CD4-positive, alpha-beta memory T cell (primary cell): ENCODE measurements around the gene SLC6A18. TPM values are rescaled to one million over a fixed set of nuclear protein-coding genes. Genes with fewer than 3 reads are reported as not detected.
"Not testable (repeated sequence)": the region's sequence is repeated elsewhere in the genome, so short reads cannot be mapped to it uniquely, and the experiment has no call there.

Experiments used
- CTCF ChIA-PET: fragments of 350-600 bp; sonication (Branson Sonifier 250); formaldehyde crosslinking; loops from one replicate; lab custom pipeline; 2021; ENCODE audit warnings: inconsistent platforms; ENCODE audit not compliant: partially characterized antibody; lab: Charles Lee
- POLR2A ChIA-PET: fragments of 350-600 bp; sonication (Branson Sonifier 250); formaldehyde crosslinking; loops from one replicate; lab custom pipeline; 2021; ENCODE audit not compliant: partially characterized antibody; lab: Charles Lee
- DNase-seq, 5 donors: peaks; one replicate each; pipeline versions ENCODE4 v3.0.0 to v3.0.0-alpha.2; 2020 to 2022; ENCODE audit warnings: mixed read lengths in 1 of 5
- H3K27ac ChIP-seq: one replicate; pipeline ENCODE4 v1.7.0; 2013; ENCODE audit warnings: low read depth, low read length
- H3K27me3 ChIP-seq: 2 replicates; pipeline ENCODE4 v1.7.0; 2013; ENCODE audit warnings: mild to moderate bottlenecking, low read length, moderate library complexity; ENCODE audit not compliant: insufficient read depth
- H3K36me3 ChIP-seq: 2 replicates; pipeline ENCODE4 v1.7.0; 2013; ENCODE audit warnings: mild to moderate bottlenecking, low read length, moderate library complexity; ENCODE audit not compliant: insufficient read depth
- H3K4me1 ChIP-seq: 2 replicates; pipeline ENCODE4 v1.7.0; 2013; ENCODE audit warnings: mild to moderate bottlenecking, low read length, moderate library complexity; ENCODE audit not compliant: insufficient read depth
- H3K4me3 ChIP-seq, 2 donors: one replicate each; pipeline ENCODE4 v1.7.0; 2013; ENCODE audit warnings: low read length in 2 of 2, mild to moderate bottlenecking in 1 of 2
- H3K9me3 ChIP-seq, 2 donors: one replicate each; pipeline ENCODE4 v1.7.0; 2013; ENCODE audit warnings: low read length in 2 of 2, control low read depth in 1 of 2; ENCODE audit not compliant: control insufficient read depth in 1 of 2
- H3K27ac Mint-ChIP-seq, 7 donors: one replicate each; pipeline ENCODE4 v1.8.0; 2020 to 2021; ENCODE audit warnings: mixed read lengths in 7 of 7, mild to moderate bottlenecking in 6 of 7, inconsistent platforms in 3 of 7, moderate library complexity in 3 of 7
- H3K27me3 Mint-ChIP-seq, 2 donors: one replicate each; pipeline ENCODE4 v1.8.0; 2020 to 2021; ENCODE audit warnings: mixed read lengths in 2 of 2
- H3K36me3 Mint-ChIP-seq, 2 donors: one replicate each; pipeline ENCODE4 v1.8.0; 2020 to 2021; ENCODE audit warnings: mixed read lengths in 2 of 2, inconsistent platforms in 1 of 2, mild to moderate bottlenecking in 1 of 2
- H3K4me1 Mint-ChIP-seq, 4 donors: one replicate each; pipeline ENCODE4 v1.8.0; 2020 to 2021; ENCODE audit warnings: mixed read lengths in 4 of 4, mild to moderate bottlenecking in 1 of 4
- H3K4me3 Mint-ChIP-seq, 8 donors: one replicate each; pipeline ENCODE4 v1.8.0; 2020 to 2021; ENCODE audit warnings: mixed read lengths in 8 of 8, mild to moderate bottlenecking in 7 of 8, moderate library complexity in 6 of 8, inconsistent platforms in 3 of 8
- H3K9me3 Mint-ChIP-seq, 8 donors: one replicate each; pipeline ENCODE4 v1.8.0; 2020 to 2021; ENCODE audit warnings: mixed read lengths in 8 of 8, mild to moderate bottlenecking in 5 of 8, inconsistent platforms in 3 of 8, moderate library complexity in 1 of 8
- intact Hi-C: fragments of 100-400 bp; cut with micrococcal nuclease; formaldehyde crosslinking; loops from one replicate; pipeline ENCODE4 v1.15.1; 2023
- polyA plus RNA-seq, 2 donors: library from polyadenylated mRNA; unstranded; fragments of 300-500 nt; fragmentation: Illumina TruSeq; gene quantifications; one replicate each; pipeline ENCODE4 v1.2.3, GENCODE V29; 2021
- total RNA-seq, 2 experiments: library from RNA; stranded (reverse); gene quantifications; one replicate each; pipeline ENCODE4 v1.2.3, GENCODE V29; 2021

Gene SLC6A18
- total and polyA plus RNA-seq, 4 experiments from 2014 or later = not detected

GRCh38 chr5:1261643-1262042 is 36.5 kb downstream of the SLC6A18 start:
- intact Hi-C loops = no loop called here
- H3K36me3 Mint-ChIP-seq = no peaks in the 10 kb centered on the region
- H3K4me1 Mint-ChIP-seq = peaks cover 0 to 4% (median under 1%) of the 10 kb centered on the region in 4 donors

DNA sequence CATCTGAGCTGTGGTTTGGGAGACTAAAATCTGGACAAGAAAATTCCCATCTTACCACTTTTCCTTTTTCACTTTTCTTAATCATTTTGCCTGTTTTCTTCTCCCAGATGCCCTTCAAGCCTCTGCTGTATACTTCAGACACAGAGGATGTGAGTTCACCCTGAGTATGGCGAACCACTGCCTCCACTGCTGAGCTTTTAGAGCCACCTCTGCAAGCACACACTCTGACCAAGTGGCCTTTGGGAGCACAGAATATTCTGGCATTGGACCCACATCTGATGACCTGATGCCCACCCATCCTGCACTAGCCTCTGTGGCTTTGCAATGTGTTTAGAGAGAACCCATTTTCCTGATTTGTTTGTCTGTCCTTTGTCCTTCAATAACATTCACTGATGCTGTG is 37.2 kb downstream of the SLC6A18 start:
- Histone ChIP-seq H3K27me3 (no peaks in the 10 kb centered on the region), H3K27ac (no peak overlapping the region), H3K36me3 (no peaks in the 10 kb centered on the region), H3K4me3 (no peak overlapping the region), H3K4me1 (no peaks in the 10 kb centered on the region), H3K9me3 (no peaks in the 10 kb centered on the region)
- Mint-ChIP-seq H3K9me3 (peaks cover 0 to 2% (median 0%) of the 10 kb centered on the region in 8 donors), H3K36me3 (no peaks in the 10 kb centered on the region), H3K27ac (no peak overlapping the region), H3K4me3 (no peak overlapping the region), H3K27me3 (no peaks in the 10 kb centered on the region), H3K4me1 (peaks cover 0 to 4% (median under 1%) of the 10 kb centered on the region in 4 donors)
- ChIA-PET CTCF (no interaction called here), POLR2A (no interaction called here)
- DNase-seq = no peak
- intact Hi-C loops = no loop called here

More at GRCh38 chr5:1261643-1262042, 36.5 kb downstream of the SLC6A18 start:
- DNase-seq = no peak
- POLR2A ChIA-PET = no interaction called here
- no peak overlapping the region for H3K27ac Mint-ChIP-seq
- H3K4me3 ChIP-seq = no peak overlapping the region
- H3K9me3 Mint-ChIP-seq = peaks cover 0 to 2% (median 0%) of the 10 kb centered on the region in 8 donors
- H3K4me1 ChIP-seq = no peaks in the 10 kb centered on the region
- no peaks in the 10 kb centered on the region for H3K27me3 ChIP-seq
- H3K4me3 Mint-ChIP-seq = no peak overlapping the region
- CTCF ChIA-PET = no interaction called here
- no peaks in the 10 kb centered on the region for H3K36me3 ChIP-seq
- no peaks in the 10 kb centered on the region for H3K27me3 Mint-ChIP-seq
- H3K9me3 ChIP-seq = no peaks in the 10 kb centered on the region
- H3K27ac ChIP-seq = no peak overlapping the region

GRCh38 chr5:1264211-1264610 is 39.0 kb downstream of the SLC6A18 start:
- Histone ChIP-seq H3K4me3 (no peak overlapping the region), H3K4me1 (peaks cover 12% of the 10 kb centered on the region), H3K27ac (no peak overlapping the region), H3K27me3 (no peaks in the 10 kb centered on the region), H3K9me3 (no peaks in the 10 kb centered on the region), H3K36me3 (no peaks in the 10 kb centered on the region)
- POLR2A ChIA-PET = no interaction called here
- no peaks in the 10 kb centered on the region for H3K27me3 Mint-ChIP-seq
- H3K36me3 Mint-ChIP-seq = no peaks in the 10 kb centered on the region
- peaks cover 9 to 17% (median 10%) of the 10 kb centered on the region in 4 donors for H3K4me1 Mint-ChIP-seq
- intact Hi-C loops = no loop called here
- H3K27ac Mint-ChIP-seq = no peak overlapping the region
- H3K9me3 Mint-ChIP-seq = peaks cover 0 to 2% (median 0%) of the 10 kb centered on the region in 8 donors
- CTCF ChIA-PET = no interaction called here
- H3K4me3 Mint-ChIP-seq = no peak overlapping the region
- DNase-seq = no peak

- intact Hi-C loops = no loop called here
- H3K36me3 Mint-ChIP-seq = no peaks in the 10 kb centered on the region
- H3K9me3 Mint-ChIP-seq = peaks cover 0 to 2% (median 0%) of the 10 kb centered on the region in 8 donors
- no peaks in the 10 kb centered on the region for H3K27me3 ChIP-seq
- no peak overlapping the region for H3K27ac Mint-ChIP-seq
- no peaks in the 10 kb centered on the region for H3K9me3 ChIP-seq
- ChIA-PET POLR2A (no interaction called here), CTCF (no interaction called here)
- no peaks in the 10 kb centered on the region for H3K36me3 ChIP-seq
- peaks cover 9 to 23% (median 10%) of the 10 kb centered on the region in 4 donors for H3K4me1 Mint-ChIP-seq
- no peak for DNase-seq
- H3K27ac ChIP-seq = no peak overlapping the region
- H3K4me1 ChIP-seq = peaks cover 12% of the 10 kb centered on the region
- no peak overlapping the region for H3K4me3 ChIP-seq
- H3K4me3 Mint-ChIP-seq = no peak overlapping the region
- no peaks in the 10 kb centered on the region for H3K27me3 Mint-ChIP-seq
Observed at GRCh38 chr5:1265026-1265425, 39.8 kb downstream of the SLC6A18 start.

GRCh38 chr5:1265461-1266455 is 40.6 kb downstream of the SLC6A18 start:
- Mint-ChIP-seq H3K36me3 (no peaks in the 10 kb centered on the region), H3K4me1 (peaks cover 9 to 23% (median 10%) of the 10 kb centered on the region in 4 donors), H3K9me3 (peaks cover 0 to 2% (median 0%) of the 10 kb centered on the region in 8 donors), H3K27ac (no peak overlapping the region), H3K4me3 (no peak overlapping the region), H3K27me3 (no peaks in the 10 kb centered on the region)
- H3K27me3 ChIP-seq = no peaks in the 10 kb centered on the region
- peaks cover 12% of the 10 kb centered on the region for H3K4me1 ChIP-seq
- CTCF ChIA-PET = no interaction called here
- no peaks in the 10 kb centered on the region for H3K36me3 ChIP-seq
- H3K4me3 ChIP-seq = no peak overlapping the region
- no peak for DNase-seq
- POLR2A ChIA-PET = no interaction called here
- no peak overlapping the region for H3K27ac ChIP-seq
- H3K9me3 ChIP-seq = no peaks in the 10 kb centered on the region
- intact Hi-C loops = no loop called here

DNA sequence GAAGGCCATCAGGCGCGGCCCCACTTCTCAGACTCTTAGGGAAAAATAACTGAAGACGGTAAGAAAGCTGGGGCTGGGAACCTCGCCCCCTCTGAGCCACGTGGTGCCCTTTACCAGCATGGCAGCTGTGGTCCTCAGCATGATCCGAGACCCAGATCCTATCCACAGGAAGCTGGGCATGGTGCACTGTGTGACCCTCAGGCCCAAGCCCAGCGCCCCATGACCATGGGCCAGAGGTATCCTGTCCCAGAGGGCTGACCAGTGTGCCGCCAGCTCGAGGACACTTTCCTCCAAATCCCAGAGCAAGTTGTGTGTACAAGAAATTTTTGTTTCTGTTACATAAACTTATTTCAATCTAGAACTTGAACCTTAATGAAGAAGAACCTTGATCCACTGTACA is 41.6 kb downstream of the SLC6A18 start:
- H3K27me3 ChIP-seq = no peaks in the 10 kb centered on the region
- H3K4me1 ChIP-seq = peaks cover 12% of the 10 kb centered on the region
- H3K36me3 ChIP-seq = no peaks in the 10 kb centered on the region
- POLR2A ChIA-PET = no interaction called here
- intact Hi-C loops = no loop called here
- Mint-ChIP-seq H3K27ac (no peak overlapping the region), H3K27me3 (no peaks in the 10 kb centered on the region), H3K9me3 (peaks cover 0 to 2% (median 0%) of the 10 kb centered on the region in 8 donors), H3K36me3 (no peaks in the 10 kb centered on the region), H3K4me3 (no peak overlapping the region), H3K4me1 (peaks cover 9 to 23% (median 10%) of the 10 kb centered on the region in 4 donors)
- no peak for DNase-seq
- no peak overlapping the region for H3K4me3 ChIP-seq
- CTCF ChIA-PET = interaction anchor here (0.6 to 0.9 kb wide), 2 partner anchors 44 to 119 kb away, joined by 3 read pairs; no protein-coding TSS in a partner anchor
- no peak overlapping the region for H3K27ac ChIP-seq
- H3K9me3 ChIP-seq = no peaks in the 10 kb centered on the region

DNA sequence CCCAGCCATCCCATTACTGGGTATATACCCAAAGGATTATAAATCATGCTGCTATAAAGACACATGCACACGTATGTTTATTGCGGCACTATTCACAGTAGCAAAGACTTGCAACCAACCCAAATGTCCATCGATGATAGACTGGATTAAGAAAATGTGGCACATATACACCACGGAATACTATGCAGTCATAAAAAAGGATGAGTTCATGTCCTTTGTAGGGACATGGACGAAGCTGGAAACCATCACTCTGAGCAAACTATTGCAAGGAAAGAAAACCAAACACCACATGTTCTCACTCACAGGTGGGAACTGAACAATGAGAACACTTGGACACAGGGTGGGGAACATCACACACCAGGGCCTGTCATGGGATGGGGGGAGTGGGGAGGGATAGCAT is 42.3 kb downstream of the SLC6A18 start:
- peak overlapping the region in 1 of 8 donors; percentile 48 for H3K4me3 Mint-ChIP-seq
- peak overlapping the region in 1 of 7 donors; percentile 48 for H3K27ac Mint-ChIP-seq
- intact Hi-C loops, H3K27ac ChIP-seq, H3K36me3 ChIP-seq, DNase-seq, H3K36me3 Mint-ChIP-seq, H3K27me3 ChIP-seq, H3K27me3 Mint-ChIP-seq, H3K9me3 Mint-ChIP-seq, H3K9me3 ChIP-seq, POLR2A ChIA-PET, H3K4me3 ChIP-seq: not testable (repeated sequence)
- peaks cover 7 to 19% (median 10%) of the 10 kb centered on the region in 4 donors for H3K4me1 Mint-ChIP-seq
- peaks cover 12% of the 10 kb centered on the region for H3K4me1 ChIP-seq
- CTCF ChIA-PET = interaction anchor here (0.6 to 0.9 kb wide), 2 partner anchors 43 to 119 kb away, joined by 3 read pairs; no protein-coding TSS in a partner anchor
